Mucosa of rectum (tissue), 2 donors: ENCODE measurements around the gene SLC16A9.

Source experiments
- H3K27ac ChIP-seq, 2 donors: one replicate each; pipeline ENCODE4 v1.7.0; 2013; ENCODE audit warnings: inconsistent platforms in 2 of 2, low read depth in 2 of 2, low read length in 2 of 2
- H3K27me3 ChIP-seq, 2 donors: one replicate each; pipeline ENCODE4 v1.7.0; 2013; ENCODE audit warnings: low read length in 2 of 2; ENCODE audit not compliant: control insufficient read depth in 2 of 2, insufficient read depth in 2 of 2
- H3K36me3 ChIP-seq, 2 donors: one replicate each; pipeline ENCODE4 v1.7.0; 2013; ENCODE audit warnings: low read length in 2 of 2; ENCODE audit not compliant: control insufficient read depth in 2 of 2, insufficient read depth in 2 of 2
- H3K4me1 ChIP-seq, 2 donors: one replicate each; pipeline ENCODE4 v1.7.0; 2013; ENCODE audit warnings: low read length in 2 of 2, mild to moderate bottlenecking in 1 of 2; ENCODE audit not compliant: control insufficient read depth in 2 of 2, insufficient read depth in 2 of 2
- H3K4me3 ChIP-seq, 2 donors: one replicate each; pipeline ENCODE4 v1.7.0; 2013; ENCODE audit warnings: low read length in 2 of 2
- H3K9ac ChIP-seq, 2 donors: one replicate each; pipeline ENCODE4 v1.7.0; 2013; ENCODE audit warnings: low read length in 2 of 2, low read depth in 1 of 2, mild to moderate bottlenecking in 1 of 2
- H3K9me3 ChIP-seq, 2 donors: one replicate each; pipeline ENCODE4 v1.7.0; 2013; ENCODE audit warnings: low read length in 2 of 2; ENCODE audit not compliant: control insufficient read depth in 2 of 2
- donor health status: healthy.
- donor health status: Normal muscosa, but diverticular disease.

SLC16A9 gene

GRCh38 chr10:59702347-59702746 lies 7.3 kb downstream of the SLC16A9 start:
- Histone ChIP-seq H3K36me3 (peaks cover 0 to 3% of the 10 kb centered on the region in 2 donors), H3K9ac (no peak overlapping the region), H3K27ac (no peak overlapping the region), H3K9me3 (no peaks in the 10 kb centered on the region), H3K27me3 (peaks cover 0 to 2% of the 10 kb centered on the region in 2 donors), H3K4me1 (peaks cover 0 to 5% of the 10 kb centered on the region in 2 donors), H3K4me3 (no peak overlapping the region)

GRCh38 chr10:59700709-59701108 lies 8.9 kb downstream of the SLC16A9 start:
- no peak overlapping the region for H3K9ac ChIP-seq
- H3K4me1 ChIP-seq: peaks cover 0 to 2% of the 10 kb centered on the region in 2 donors
- H3K4me3 ChIP-seq: no peak overlapping the region
- no peak overlapping the region for H3K27ac ChIP-seq
- H3K36me3 ChIP-seq: peaks cover 0 to 3% of the 10 kb centered on the region in 2 donors
- H3K9me3 ChIP-seq: no peaks in the 10 kb centered on the region
- H3K27me3 ChIP-seq: peaks cover 0 to 2% of the 10 kb centered on the region in 2 donors

GRCh38 chr10:59698326-59698725 lies 11.3 kb downstream of the SLC16A9 start:
- Histone ChIP-seq H3K4me1 (peaks cover 0 to 4% of the 10 kb centered on the region in 2 donors), H3K9me3 (no peaks in the 10 kb centered on the region), H3K27me3 (peaks cover 0 to 2% of the 10 kb centered on the region in 2 donors), H3K27ac (no peak overlapping the region), H3K9ac (no peak overlapping the region), H3K36me3 (peaks cover 0 to 3% of the 10 kb centered on the region in 2 donors), H3K4me3 (no peak overlapping the region)

GRCh38 chr10:59695637-59696036 lies 14.0 kb downstream of the SLC16A9 start:
- no peak overlapping the region for H3K27ac ChIP-seq
- H3K9me3 ChIP-seq: no peaks in the 10 kb centered on the region
- peaks cover 0 to 14% of the 10 kb centered on the region in 2 donors for H3K4me1 ChIP-seq
- no peak overlapping the region for H3K9ac ChIP-seq
- no peak overlapping the region for H3K4me3 ChIP-seq
- no peaks in the 10 kb centered on the region for H3K27me3 ChIP-seq
- H3K36me3 ChIP-seq: no peaks in the 10 kb centered on the region

- Histone ChIP-seq H3K9me3 (no peaks in the 10 kb centered on the region), H3K36me3 (no peaks in the 10 kb centered on the region), H3K27ac (no peak overlapping the region), H3K4me3 (no peak overlapping the region), H3K4me1 (peaks cover 0 to 19% of the 10 kb centered on the region in 2 donors), H3K27me3 (no peaks in the 10 kb centered on the region), H3K9ac (no peak overlapping the region)
Measured at GRCh38 chr10:59694936-59695335, 14.7 kb downstream of the SLC16A9 start.

- Histone ChIP-seq H3K4me3 (no peak overlapping the region), H3K27me3 (peaks cover 0 to 1% of the 10 kb centered on the region in 2 donors), H3K27ac (peak overlapping the region; percentile 48 to 66), H3K9ac (no peak overlapping the region), H3K4me1 (peaks cover 7 to 31% of the 10 kb centered on the region in 2 donors), H3K36me3 (no peaks in the 10 kb centered on the region), H3K9me3 (no peaks in the 10 kb centered on the region)
Measured at GRCh38 chr10:59692113-59692512, 17.5 kb downstream of the SLC16A9 start.

- Histone ChIP-seq H3K9ac (no peak overlapping the region), H3K36me3 (peaks cover 1 to 2% of the 10 kb centered on the region in 2 donors), H3K27ac (peak overlapping the region; percentile 60 to 88), H3K9me3 (no peaks in the 10 kb centered on the region), H3K4me1 (peaks cover 7 to 27% of the 10 kb centered on the region in 2 donors), H3K27me3 (peaks cover 0 to 1% of the 10 kb centered on the region in 2 donors), H3K4me3 (no peak overlapping the region)
Measured at GRCh38 chr10:59688921-59689351, 20.7 kb downstream of the SLC16A9 start.

GRCh38 chr10:59687657-59688056 lies 22.0 kb downstream of the SLC16A9 start:
- peaks cover 2 to 7% of the 10 kb centered on the region in 2 donors for H3K36me3 ChIP-seq
- no peak overlapping the region for H3K9ac ChIP-seq
- H3K27ac ChIP-seq: no peak overlapping the region
- peaks cover 0 to 1% of the 10 kb centered on the region in 2 donors for H3K27me3 ChIP-seq
- H3K9me3 ChIP-seq: no peaks in the 10 kb centered on the region
- H3K4me3 ChIP-seq: no peak overlapping the region
- peaks cover 7 to 24% of the 10 kb centered on the region in 2 donors for H3K4me1 ChIP-seq

- peaks cover 8 to 16% of the 10 kb centered on the region in 2 donors for H3K4me1 ChIP-seq
Measured at GRCh38 chr10:59684006-59684405, 25.6 kb downstream of the SLC16A9 start.

GRCh38 chr10:59682986-59683937 lies 26.4 kb downstream of the SLC16A9 start:
- Histone ChIP-seq H3K4me3 (no peak overlapping the region), H3K27me3 (peaks cover 0 to 1% of the 10 kb centered on the region in 2 donors), H3K27ac (no peak overlapping the region), H3K36me3 (peaks cover 6 to 7% of the 10 kb centered on the region in 2 donors), H3K4me1 (peaks cover 8 to 12% of the 10 kb centered on the region in 2 donors), H3K9ac (no peak overlapping the region), H3K9me3 (no peaks in the 10 kb centered on the region)

More at GRCh38 chr10:59684006-59684405, 25.6 kb downstream of the SLC16A9 start:
- no peak overlapping the region for H3K27ac ChIP-seq
- no peak overlapping the region for H3K4me3 ChIP-seq
- no peak overlapping the region for H3K9ac ChIP-seq
- H3K36me3 ChIP-seq: peaks cover 6 to 7% of the 10 kb centered on the region in 2 donors
- peaks cover 0 to 1% of the 10 kb centered on the region in 2 donors for H3K27me3 ChIP-seq
- H3K9me3 ChIP-seq: no peaks in the 10 kb centered on the region
